Dermis microvascular lymphatic vessel endothelial cell (primary cell): ENCODE measurements around the gene CMBL. TPM values are rescaled to one million over a fixed set of nuclear protein-coding genes. Genes with fewer than 3 reads are reported as not detected.
"Not testable (repeated sequence)": the region's sequence is repeated elsewhere in the genome, so short reads cannot be mapped to it uniquely, and the experiment has no call there.

Experiments used
- DNase-seq, 2 donors: peaks; one replicate each; pipeline versions ENCODE4 v3.0.0 to v3.0.0-alpha.2; 2010; ENCODE audit warnings: low read depth in 2 of 2
- total RNA-seq: library from RNA; depleted of rRNA; stranded (reverse); fragments of >200 nt; gene quantifications from 2 replicates; pipeline ENCODE4 v1.2.1, GENCODE V29; 2014

The CMBL gene
- total RNA-seq, 1 donor from 2014 or later, result 3.7 TPM

- DNase-seq, result no peak
Observed at GRCh38 chr5:10259899-10260298, 47.8 kb downstream of the CMBL start.

- no peak for DNase-seq
Observed at GRCh38 chr5:10257870-10258269, 49.8 kb downstream of the CMBL start.

GRCh38 chr5:10254686-10255085 is 53.0 kb downstream of the CMBL start:
- no peak for DNase-seq

- DNase-seq, result no peak
Observed at GRCh38 chr5:10253390-10253789, 54.3 kb downstream of the CMBL start.

GRCh38 chr5:10251405-10251804 is 56.3 kb downstream of the CMBL start:
- DNase-seq, result no peak

GRCh38 chr5:10250806-10251276 is 56.9 kb downstream of the CMBL start:
- DNase-seq, result peak in 1 of 2 donors; percentile 46

- DNase-seq, result peak; percentile 98 to 99
Observed at GRCh38 chr5:10249948-10250805, 57.5 kb downstream of the CMBL start, which contains the start of gene CCT5. Gene CCT5 (plus strand): TSS chr5:10250280. CDS start chr5:10250341, 61 bp downstream.

GRCh38 chr5:10248378-10249260 is 59.1 kb downstream of the CMBL start:
- DNase-seq, result no peak

GRCh38 chr5:10247217-10247616 is 60.5 kb downstream of the CMBL start:
- not testable (repeated sequence) for DNase-seq

GRCh38 chr5:10246761-10247160 is 60.9 kb downstream of the CMBL start:
- peak; percentile 34 to 78 for DNase-seq

- no peak for DNase-seq
Observed at GRCh38 chr5:10244342-10244944, 63.3 kb downstream of the CMBL start.

- DNase-seq, result no peak
Observed at GRCh38 chr5:10243660-10244240, 64.0 kb downstream of the CMBL start.

GRCh38 chr5:10235350-10235749 is 72.4 kb downstream of the CMBL start:
- DNase-seq, result no peak

GRCh38 chr5:10233505-10233904 is 74.2 kb downstream of the CMBL start:
- DNase-seq, result peak in 1 of 2 donors; percentile 67

- DNase-seq, result no peak
Observed at GRCh38 chr5:10233011-10233410, 74.7 kb downstream of the CMBL start.

GRCh38 chr5:10232386-10232785 is 75.3 kb downstream of the CMBL start:
- DNase-seq, result no peak

GRCh38 chr5:10229306-10230048 is 78.2 kb downstream of the CMBL start:
- no peak for DNase-seq

- DNase-seq, result no peak
Observed at GRCh38 chr5:10228288-10228687, 79.4 kb downstream of the CMBL start.
